Erythroblast (primary cell): Measurements from ENCODE around the gene UBE2Q1.

Experiments used
- DNase-seq, 2 experiments: peaks; one replicate each; lab custom pipeline; 2025; lab: John Stamatoyannopoulos, UW
- GATA1 ChIP-seq: IDR thresholded peaks from 2 replicates; pipeline ENCODE4 v1.6.1; 2011; ENCODE audit warnings: low read depth, mild to moderate bottlenecking, control low read depth, low read length, moderate library complexity
- POLR2A ChIP-seq: IDR thresholded peaks from 2 replicates; pipeline ENCODE4 v1.6.1; 2011; ENCODE audit warnings: mild to moderate bottlenecking, low read length

The UBE2Q1 gene

GRCh38 chr1:154527192-154527591, 31.3 kb downstream of the UBE2Q1 start:
- no peak for DNase-seq
- TF ChIP-seq POLR2A (no peak), GATA1 (no peak)

GRCh38 chr1:154524881-154525280, 33.6 kb downstream of the UBE2Q1 start:
- no peak for TF ChIP-seq GATA1
- TF ChIP-seq POLR2A: no peak

GRCh38 chr1:154521695-154522094, 36.8 kb downstream of the UBE2Q1 start:
- TF ChIP-seq GATA1 (no peak), POLR2A (no peak)
- no peak for DNase-seq

More at GRCh38 chr1:154524881-154525280, 33.6 kb downstream of the UBE2Q1 start:
- DNase-seq: no peak

GRCh38 chr1:154520333-154520732, 38.1 kb downstream of the UBE2Q1 start:
- TF ChIP-seq POLR2A (no peak), GATA1 (no peak)
- DNase-seq: peak; percentile 10 to 58

GRCh38 chr1:154519591-154519991, 38.9 kb downstream of the UBE2Q1 start:
- DNase-seq: no peak
- TF ChIP-seq GATA1 (no peak), POLR2A (no peak)

GRCh38 chr1:154517661-154518060, 40.8 kb downstream of the UBE2Q1 start:
- DNase-seq: no peak
- TF ChIP-seq POLR2A (no peak), GATA1 (no peak)

GRCh38 chr1:154514066-154514553, 44.4 kb downstream of the UBE2Q1 start:
- DNase-seq: no peak
- no peak for TF ChIP-seq POLR2A
- TF ChIP-seq GATA1: no peak

- TF ChIP-seq POLR2A: no peak
- no peak for DNase-seq
Measured at GRCh38 chr1:154512760-154513159, 45.7 kb downstream of the UBE2Q1 start.

GRCh38 chr1:154503898-154504297, 54.6 kb downstream of the UBE2Q1 start:
- no peak for DNase-seq
- TF ChIP-seq GATA1: no peak
- TF ChIP-seq POLR2A: no peak

GRCh38 chr1:154502744-154503115, 55.7 kb downstream of the UBE2Q1 start:
- DNase-seq: no peak
- TF ChIP-seq GATA1 (no peak), POLR2A (no peak)

GRCh38 chr1:154502066-154502743, 56.3 kb downstream of the UBE2Q1 start, which contains the start of the genes SHE and TDRD10:
Gene SHE (minus strand): TSS chr1:154502412. CDS start chr1:154502026, 386 bp downstream.
Gene TDRD10 (plus strand): TSS chr1:154502219. CDS start chr1:154506904, 4,685 bp downstream.
- TF ChIP-seq GATA1 (no peak), POLR2A (no peak)
- no peak for DNase-seq

- no peak for TF ChIP-seq GATA1
- DNase-seq: no peak
Measured at GRCh38 chr1:154501423-154502065, 56.9 kb downstream of the UBE2Q1 start.

GRCh38 chr1:154500533-154500932, 57.9 kb downstream of the UBE2Q1 start:
- TF ChIP-seq POLR2A: no peak
- no peak for TF ChIP-seq GATA1

GRCh38 chr1:154499446-154499845, 59.0 kb downstream of the UBE2Q1 start:
- no peak for DNase-seq
- TF ChIP-seq GATA1: no peak
- TF ChIP-seq POLR2A: no peak

More at GRCh38 chr1:154500533-154500932, 57.9 kb downstream of the UBE2Q1 start:
- no peak for DNase-seq
